Myocyte (in vitro differentiated cells): ENCODE measurements around the gene ATE1. TPM values are rescaled to one million over a fixed set of nuclear protein-coding genes. Genes with fewer than 3 reads are reported as not detected.
"Not testable (repeated sequence)": the region's sequence is repeated elsewhere in the genome, so short reads cannot be mapped to it uniquely, and the experiment has no call there.

ENCODE experiments used
- DNase-seq: peaks from one replicate; pipeline ENCODE4 v3.0.0-alpha.2; 2012; ENCODE audit warnings: low read depth
- total RNA-seq: library from RNA; depleted of rRNA; stranded (reverse); fragments of >200 nt; gene quantifications from 2 replicates; pipeline ENCODE4 v1.2.3, GENCODE V29; 2014

Gene ATE1
- total RNA-seq, 1 donor from 2014 or later = 35.6 TPM

DNA sequence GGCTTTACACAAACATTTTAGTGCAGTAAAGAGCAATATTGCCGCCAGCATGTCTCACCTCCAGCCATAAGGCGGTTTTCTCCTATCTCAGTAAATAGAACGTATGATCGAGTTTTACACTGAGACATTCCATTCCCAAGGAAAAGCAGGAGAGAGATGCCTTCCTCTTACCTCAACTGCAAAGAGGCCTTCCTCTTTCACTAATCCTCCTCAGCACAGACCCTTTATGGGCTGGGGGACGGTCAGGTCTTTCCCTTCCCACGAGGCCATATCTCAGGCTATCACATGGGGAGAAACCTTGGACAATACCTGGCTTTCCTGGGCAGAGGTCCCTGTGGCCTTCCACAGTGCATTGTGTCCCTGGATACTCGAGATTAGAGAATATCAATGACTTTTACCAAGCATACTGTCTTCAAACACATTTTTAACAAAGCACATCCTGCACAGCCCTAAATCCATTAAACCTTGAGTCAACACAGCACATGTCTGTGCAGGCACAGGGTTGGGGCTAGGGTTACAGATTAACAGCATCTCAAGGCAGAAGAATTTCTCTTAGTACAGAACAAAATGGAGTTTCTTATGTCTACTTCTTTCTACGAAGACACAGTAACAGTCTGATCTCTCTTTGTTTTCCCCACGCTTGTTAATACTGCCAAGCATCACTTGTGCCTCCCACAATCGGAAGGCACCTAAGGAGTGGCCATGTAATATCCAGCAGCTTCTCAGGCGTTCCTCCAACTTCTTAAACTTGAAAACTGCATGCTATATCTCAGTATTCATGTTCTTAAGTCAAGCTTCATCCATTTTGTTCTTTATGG lies 2.6 kb upstream of the ATE1 start:
- DNase-seq = not testable (repeated sequence)

DNA sequence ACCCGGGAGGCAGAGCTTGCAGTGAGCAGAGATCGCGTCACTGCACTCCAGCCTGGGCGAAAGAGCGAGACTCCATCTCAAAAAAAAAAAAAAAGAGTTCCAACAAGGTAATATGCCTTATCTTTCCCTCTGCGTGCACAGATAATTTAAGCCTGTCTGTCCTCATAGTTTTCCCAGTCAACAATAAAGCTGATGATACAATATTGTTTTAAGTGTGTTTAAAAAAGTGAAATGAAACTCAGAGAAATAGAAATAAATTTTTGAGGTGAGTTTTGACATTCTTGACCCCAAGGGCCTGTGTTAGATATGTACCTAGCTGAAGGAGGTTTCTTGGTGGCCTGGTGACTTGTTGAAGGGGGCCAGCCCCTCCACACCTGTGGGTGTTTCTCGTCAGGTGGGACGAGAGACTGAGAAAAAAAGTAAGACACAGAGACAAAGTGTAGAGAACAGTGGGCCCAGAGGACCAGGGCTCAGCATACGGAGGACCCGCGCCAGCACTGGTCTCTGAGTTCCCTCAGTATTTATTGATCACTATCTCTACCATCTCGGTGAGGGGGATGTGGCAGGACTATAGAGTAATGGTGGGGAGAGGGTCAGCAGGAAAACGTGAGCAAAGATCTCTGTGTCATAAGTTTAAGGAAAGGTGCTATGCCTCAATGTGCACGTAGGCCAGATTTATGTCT lies 1.9 kb upstream of the ATE1 start:
- DNase-seq = not testable (repeated sequence)

DNA sequence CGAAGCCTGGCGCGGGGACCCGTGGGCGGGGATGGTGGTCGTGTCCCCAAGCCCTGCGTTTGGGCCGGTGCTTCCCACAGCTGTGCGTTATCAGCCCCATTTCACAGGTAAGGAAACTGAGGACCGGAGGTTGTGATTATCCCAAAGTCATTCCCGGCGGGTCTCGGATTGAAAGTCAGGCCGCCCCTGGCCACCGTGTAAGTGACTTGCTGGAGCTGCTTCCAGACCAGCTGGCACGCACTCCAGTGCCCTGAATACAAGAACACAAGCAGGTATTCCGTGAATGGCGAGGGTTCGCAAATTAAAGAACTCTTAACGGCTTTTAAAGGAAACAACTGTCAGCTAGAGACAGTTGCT lies 675 bp upstream of the ATE1 start:
- DNase-seq = no peak

DNA sequence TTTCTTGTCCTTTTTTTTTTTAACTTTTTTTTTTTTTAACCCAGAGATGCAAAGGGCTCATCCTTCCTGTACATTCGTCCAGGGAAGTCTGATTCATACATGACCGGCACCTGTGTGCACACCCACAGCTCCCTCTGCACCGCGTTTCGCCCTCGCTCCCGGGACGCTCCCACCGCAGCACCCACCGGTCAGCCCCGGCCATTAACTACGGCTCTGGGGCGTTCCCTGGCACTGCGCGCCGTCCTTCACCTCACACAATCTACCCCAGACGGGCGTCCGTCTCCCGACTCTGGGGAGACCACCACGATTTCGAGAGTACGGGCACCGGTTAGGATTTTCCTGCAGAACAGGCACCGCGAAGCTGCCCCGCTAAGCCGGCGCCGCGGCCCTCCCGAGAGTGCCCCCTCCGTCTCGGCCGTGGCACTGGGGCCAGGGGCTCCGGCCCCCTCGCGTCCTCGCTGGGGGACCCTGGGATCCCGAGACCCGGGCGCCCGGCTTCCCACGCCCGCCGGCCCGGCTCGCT lies 452 bp downstream of the ATE1 start:
- DNase-seq = peak; percentile 62

DNA sequence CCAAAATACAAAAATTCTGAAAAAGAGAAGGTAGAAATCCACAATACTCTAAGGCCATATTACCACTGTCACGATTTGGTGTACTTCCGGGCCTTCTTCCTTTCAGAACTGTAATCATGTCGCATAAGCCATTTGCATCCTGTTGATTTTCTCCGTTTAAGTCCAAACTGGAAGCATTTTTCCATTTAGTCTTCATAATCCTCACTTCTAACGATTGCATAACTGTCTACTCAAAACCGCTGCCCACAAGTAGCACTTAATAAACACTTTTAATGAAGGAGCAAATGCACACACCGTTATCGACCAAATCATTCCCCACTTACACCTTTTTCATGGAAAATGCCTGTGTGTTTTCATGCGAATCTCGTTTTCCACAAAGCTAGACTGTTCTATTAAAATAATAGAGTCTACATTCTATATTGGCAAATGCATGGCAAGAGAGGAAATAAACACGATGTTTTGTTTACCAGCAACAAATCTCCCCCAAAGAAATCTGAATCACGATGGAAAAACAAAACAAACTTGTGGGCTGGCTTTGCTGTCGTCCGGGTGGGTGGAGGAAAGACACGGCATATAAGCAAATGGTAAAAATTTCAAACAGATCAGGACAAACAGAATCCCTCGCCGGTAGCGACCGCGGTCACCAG lies 1.0 kb downstream of the ATE1 start:
- DNase-seq = peak; percentile 10

DNA sequence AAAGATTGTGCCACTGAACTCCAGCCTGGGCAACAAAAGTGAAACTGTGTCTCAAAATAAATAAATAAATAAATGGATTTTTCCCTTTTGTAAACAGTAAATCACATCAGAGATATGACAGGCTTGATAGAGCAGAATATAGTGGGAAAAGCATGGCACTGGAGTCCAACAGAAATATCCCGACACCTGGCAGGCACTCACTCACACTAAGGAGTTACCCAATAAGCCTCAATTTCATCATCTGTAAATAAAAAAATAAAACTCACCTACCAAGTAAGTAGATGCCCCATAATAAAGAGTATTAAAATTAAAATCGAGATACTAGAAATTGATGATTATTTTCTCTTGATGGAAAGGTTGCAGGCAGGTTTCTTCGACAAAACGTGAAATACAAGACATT lies 1.7 kb downstream of the ATE1 start:
- no peak for DNase-seq

DNA sequence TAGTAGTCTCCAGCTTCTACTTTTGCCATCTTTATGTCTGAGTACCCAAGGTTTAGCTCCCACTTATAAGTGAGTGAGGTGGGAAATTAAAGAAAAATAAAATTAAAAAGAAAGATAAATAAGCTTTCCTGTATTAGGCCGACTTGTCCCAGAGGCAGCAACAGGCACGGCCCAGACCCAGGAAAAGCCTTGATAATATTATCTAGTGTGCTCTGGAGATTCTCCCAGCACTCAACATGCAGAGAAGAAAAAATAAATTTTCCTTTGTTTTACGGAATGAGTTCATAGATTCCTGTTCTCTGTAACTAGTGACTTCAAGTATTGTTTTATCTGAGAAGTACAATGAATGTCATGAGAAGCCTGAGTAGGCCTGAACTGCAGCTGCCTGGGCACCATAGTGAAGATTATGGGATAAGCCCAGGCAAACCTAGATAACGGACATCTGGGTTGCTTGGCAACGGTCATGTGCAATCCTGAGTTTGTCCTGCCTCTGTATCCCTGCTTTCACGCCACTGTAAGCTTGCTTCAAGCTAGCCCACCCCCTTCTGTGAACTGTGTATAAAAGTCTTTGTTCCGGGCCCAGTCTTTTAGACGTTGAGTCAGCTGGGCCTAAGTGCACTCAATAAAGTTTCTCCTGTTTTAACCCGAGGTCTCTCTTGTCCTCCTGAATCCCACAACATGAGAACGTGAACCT lies 6.4 kb downstream of the ATE1 start:
- DNase-seq = no peak

DNA sequence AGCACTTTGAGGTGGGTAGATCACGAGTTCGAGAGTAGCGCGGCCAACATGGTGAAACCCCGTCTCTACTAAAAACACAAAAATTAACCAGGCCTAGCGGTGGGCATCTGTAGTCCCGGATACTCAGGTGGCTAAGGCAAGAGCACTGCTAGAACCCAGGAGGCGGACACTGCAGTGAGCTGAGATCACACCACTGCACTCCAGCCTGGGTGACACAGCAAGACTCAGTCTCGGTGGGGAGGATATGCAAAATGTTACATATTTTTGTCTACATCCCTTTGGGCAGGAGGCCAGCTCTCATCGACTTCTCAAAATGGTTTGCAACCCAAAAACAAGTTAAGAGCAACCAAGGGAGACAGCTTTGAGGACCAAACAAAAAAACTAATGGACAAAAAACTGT lies 8.2 kb downstream of the ATE1 start:
- no peak for DNase-seq

DNA sequence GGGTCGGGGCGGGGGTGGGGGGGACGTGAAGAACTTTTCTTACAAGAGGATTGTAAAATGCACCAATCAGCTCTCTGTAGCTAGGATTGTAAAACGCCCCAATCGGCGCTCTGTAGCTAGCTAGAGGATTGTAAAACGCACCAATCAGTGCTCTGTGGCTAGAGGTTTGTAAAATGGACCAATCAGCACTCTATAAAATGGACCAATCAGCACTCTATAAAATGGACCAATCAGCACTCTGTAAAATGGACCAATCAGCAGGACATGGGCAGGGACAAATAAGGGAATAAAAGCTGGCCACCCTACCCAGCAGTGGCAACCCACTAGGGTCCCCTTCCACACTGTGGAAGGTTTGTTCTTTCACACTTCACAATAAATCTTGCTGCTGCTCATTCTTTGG lies 9.0 kb downstream of the ATE1 start:
- not testable (repeated sequence) for DNase-seq

DNA sequence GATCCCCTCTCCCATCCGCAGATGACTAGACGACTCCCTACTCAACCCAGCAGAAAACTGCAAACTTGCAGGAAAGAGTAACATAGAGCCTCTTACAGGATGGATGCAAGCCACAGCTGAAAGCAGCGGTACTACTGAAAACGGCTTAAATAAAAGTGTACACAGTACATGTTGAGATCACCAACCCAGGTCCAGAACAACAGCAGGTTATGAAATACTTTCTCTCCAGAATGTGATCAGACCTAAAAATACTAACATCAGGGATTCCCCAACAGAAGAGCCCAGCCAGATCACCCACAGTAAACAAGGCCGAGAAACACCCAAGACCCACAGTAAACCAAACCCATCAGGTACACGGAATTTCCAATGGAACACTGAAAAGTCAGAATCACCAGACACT lies 13.2 kb downstream of the ATE1 start:
- DNase-seq = no peak

DNA sequence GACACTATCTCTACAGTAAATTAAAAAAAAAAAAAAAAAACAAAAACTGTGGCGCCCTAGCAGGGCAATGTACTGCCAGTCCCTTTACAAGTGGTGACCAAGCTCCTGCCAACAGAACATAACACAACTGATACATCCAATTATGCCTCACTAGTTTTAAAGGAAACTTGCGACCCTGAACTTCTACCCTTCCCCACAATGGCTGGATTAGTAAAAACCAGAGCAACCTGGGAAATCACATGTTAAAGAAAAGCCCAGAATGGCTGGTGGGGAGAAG lies 16.5 kb downstream of the ATE1 start:
- no peak for DNase-seq

DNA sequence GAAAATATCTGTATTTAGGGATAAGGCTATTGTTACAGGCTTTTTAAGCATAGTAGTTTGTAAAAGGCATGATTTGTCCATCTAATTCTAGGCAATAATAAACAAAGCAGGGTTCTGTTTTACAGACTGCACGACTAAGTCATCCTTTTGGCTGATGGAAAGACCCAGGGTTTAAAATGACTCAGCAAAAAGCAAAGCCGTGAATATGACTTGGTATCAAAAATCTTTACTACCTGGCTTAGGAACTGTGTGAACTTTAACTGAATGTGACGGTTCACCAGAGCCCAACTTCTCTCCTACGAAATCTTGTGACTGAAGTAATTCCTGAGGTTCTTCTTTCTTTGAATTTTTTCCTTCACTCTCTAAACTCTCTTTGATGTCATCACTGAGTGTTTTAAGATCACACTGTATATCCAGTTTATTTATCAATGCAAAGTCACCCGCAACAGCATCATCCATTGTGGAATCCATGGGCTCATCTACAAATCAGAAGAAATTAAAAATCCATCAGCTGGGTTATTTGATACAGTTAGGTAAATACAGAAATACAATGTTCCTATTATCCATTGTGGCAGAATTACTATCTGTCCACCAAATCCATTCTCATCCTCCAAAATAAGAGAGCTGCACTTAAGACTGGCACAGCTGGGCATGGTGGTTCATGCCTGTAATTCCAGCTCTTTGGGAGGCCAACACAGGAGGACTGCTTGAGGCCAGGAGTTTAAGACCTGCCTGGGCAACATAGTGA lies 17.0 kb downstream of the ATE1 start:
- DNase-seq = peak; percentile 13

DNA sequence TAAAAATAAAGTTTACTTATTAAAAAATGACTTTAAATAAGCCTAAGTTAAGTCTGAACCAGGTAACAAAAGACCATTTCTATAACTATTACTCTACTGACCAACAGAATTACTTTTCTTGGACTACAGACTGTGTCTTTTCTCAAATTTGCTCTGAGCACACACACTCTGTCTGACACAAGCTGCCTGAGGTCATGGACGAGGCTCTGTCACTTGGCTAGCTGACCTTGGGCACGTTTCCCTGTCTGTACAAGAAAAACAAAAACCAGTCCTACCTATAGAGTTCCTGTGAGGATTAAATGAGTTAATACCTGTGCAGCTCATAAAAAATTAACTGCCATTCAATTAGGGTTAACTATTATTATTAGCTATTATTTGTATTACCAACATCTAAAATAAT lies 22.9 kb downstream of the ATE1 start:
- no peak for DNase-seq

DNA sequence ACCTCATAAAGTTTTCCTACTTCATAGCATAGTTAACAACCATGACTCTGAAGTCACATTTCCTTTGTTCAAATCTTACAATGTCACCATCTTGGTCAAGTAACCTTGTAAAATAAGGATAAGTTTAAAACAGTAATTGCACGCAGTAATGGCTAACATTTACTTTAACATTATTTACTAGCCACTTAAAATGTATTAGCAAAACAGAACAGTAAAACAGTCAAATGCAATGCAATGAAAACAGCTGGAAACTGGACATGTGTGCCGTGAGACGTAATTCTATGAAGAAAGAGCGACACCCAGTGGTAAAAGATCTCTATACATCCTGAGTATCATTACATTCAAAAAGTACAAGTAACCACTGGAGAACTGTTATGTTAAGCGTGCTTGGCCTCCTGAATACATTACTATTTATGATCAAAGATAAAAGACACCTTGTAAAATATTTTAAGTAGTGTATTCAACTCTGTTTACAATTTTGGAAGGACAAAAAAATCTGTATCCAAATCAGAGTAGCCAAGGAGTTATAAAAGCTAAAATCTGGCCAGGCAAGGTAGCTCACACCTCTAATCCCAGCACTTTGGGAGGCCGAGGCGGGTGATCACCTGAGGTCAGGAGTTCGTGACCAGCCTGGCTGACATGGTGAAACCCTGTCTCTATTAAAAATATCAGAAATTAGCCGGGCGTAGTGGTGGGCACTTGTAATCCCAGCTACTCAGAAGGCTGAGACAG lies 27.2 kb downstream of the ATE1 start:
- DNase-seq = peak; percentile 75

DNA sequence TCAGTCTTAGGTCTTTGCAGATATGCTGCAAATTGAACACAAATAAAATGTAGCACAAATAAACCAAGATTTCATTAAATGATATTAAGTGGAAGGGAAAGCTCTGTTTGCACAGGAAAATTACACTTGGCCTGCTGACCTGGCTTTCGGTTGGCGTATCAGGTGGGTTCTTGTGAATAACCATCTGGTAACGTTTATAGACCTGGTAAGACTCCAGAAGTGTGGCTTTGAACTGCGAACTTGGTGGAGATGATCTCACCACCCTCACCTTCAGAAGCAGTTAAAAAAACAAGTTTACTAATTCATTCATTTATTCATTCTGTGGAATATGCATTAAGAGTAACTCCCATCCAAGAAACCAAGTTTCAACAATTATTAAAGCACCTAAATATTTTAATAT lies 28.1 kb downstream of the ATE1 start:
- no peak for DNase-seq

DNA sequence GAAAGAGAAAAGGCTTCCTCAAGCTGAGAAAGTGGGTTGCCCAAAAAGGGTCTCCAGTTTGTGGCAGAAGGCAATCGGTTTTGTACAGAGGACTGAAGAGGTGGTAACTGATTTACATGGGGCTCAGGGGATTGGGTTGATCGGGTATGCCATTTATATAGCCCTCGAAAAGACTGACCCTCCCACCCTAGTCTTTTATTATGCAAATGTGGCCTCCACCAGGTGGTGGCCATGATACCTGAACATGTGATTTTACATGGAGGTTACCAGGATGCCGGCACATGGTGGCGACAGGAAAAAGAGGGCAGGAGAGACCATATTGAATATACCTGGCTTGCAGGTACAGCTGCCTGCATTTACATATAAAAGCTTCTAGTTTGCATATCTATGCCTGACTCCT lies 36.7 kb downstream of the ATE1 start:
- DNase-seq = no peak

DNA sequence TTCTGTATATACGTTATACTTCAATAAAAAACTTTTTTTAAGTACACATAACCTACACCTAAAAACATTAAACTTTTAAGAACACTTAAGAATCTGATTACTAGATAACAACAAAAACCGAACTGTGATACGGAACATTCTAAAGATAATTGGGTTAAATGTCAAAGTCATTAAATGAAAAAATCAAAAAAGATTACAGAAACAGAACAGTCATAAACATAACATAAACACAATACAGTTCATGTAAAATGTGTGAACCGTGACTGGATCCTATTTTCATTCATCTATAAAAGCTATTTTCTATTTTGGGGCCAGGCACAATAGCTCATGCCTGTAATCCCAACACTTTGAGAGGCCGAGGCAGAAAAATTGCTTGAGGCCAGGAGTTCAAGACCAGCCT lies 38.6 kb downstream of the ATE1 start:
- no peak for DNase-seq

DNA sequence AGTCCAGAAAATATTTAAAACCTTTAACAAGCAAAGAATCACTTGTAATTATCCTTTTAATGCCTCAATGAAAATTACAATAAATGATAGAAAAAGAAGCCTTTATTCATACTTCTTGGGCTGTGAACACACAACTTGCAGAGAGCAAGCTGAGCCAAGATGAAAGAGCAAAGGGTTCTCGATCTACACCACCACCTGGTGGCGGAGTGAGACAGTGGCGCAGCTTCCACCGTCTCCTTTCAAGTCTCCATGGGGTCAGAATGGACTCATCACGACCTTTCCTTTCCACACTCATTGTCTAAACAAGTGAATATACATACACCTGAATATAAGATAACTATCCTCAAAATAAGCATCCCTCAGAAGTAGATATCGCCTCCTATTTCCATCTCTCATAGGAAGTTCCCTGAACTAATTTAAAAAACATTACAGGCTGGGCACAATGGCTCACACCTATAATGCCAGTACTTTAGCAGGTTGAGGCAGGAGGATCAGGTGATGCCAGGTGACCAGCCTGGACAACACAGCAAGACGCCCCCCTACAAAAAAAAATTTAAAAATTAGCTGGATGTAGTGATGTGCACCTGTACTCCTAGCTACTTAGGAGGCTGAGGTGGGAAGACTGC lies 40.7 kb downstream of the ATE1 start:
- DNase-seq = peak; percentile 63

DNA sequence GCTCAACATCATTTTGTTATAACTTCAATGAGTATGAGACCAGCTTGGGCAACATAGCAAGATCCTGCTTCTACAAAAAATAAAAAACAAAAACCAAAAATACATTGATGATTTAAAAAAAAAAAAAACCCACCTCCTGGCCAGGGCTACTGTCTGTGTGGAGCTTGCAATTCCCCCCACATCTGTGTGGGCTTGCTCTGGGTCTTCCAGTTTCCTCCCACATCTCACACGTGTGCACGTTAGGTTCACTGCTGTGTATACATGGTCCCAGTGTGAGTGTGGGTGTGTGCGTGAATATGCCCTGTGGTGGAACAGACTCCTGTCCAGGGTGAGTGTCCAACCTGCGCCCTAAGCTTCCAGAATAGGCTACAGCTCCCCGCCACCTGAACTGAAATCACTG lies 41.6 kb downstream of the ATE1 start:
- no peak for DNase-seq

DNA sequence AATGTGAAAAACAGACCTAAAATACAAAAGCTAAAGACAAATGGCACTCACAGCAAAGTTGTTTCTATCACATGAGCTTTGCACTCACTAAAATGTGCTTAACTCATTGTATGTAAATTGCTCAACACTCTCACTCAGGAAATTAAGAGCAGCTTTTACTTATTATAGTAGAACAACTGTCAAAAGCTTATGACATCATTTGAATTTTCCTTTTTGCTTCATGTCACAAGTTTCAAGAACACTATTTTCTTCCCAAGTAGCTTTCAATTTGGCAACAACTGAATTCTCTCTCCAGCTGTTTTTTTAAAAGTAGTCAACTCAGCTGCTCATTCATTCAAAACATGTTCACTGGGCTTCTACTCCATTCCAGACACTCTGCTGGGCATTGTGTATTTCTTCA lies 46.9 kb downstream of the ATE1 start:
- DNase-seq = peak; percentile 39
